CD4-positive, alpha-beta memory T cell (primary cell): ENCODE results near the gene REXO5. TPM values are rescaled to one million over a fixed set of nuclear protein-coding genes. Genes with fewer than 3 reads are reported as not detected.

Experiments used
- CTCF ChIA-PET: fragments of 350-600 bp; sonication (Branson Sonifier 250); formaldehyde crosslinking; loops from one replicate; lab custom pipeline; 2021; ENCODE audit warnings: inconsistent platforms; ENCODE audit not compliant: partially characterized antibody; lab: Charles Lee
- POLR2A ChIA-PET: fragments of 350-600 bp; sonication (Branson Sonifier 250); formaldehyde crosslinking; loops from one replicate; lab custom pipeline; 2021; ENCODE audit not compliant: partially characterized antibody; lab: Charles Lee
- DNase-seq, 5 donors: peaks; one replicate each; pipeline versions ENCODE4 v3.0.0 to v3.0.0-alpha.2; 2020 to 2022; ENCODE audit warnings: mixed read lengths in 1 of 5
- H3K27ac ChIP-seq: one replicate; pipeline ENCODE4 v1.7.0; 2013; ENCODE audit warnings: low read depth, low read length
- H3K27me3 ChIP-seq: 2 replicates; pipeline ENCODE4 v1.7.0; 2013; ENCODE audit warnings: mild to moderate bottlenecking, low read length, moderate library complexity; ENCODE audit not compliant: insufficient read depth
- H3K36me3 ChIP-seq: 2 replicates; pipeline ENCODE4 v1.7.0; 2013; ENCODE audit warnings: mild to moderate bottlenecking, low read length, moderate library complexity; ENCODE audit not compliant: insufficient read depth
- H3K4me1 ChIP-seq: 2 replicates; pipeline ENCODE4 v1.7.0; 2013; ENCODE audit warnings: mild to moderate bottlenecking, low read length, moderate library complexity; ENCODE audit not compliant: insufficient read depth
- H3K4me3 ChIP-seq, 2 donors: one replicate each; pipeline ENCODE4 v1.7.0; 2013; ENCODE audit warnings: low read length in 2 of 2, mild to moderate bottlenecking in 1 of 2
- H3K9me3 ChIP-seq, 2 donors: one replicate each; pipeline ENCODE4 v1.7.0; 2013; ENCODE audit warnings: low read length in 2 of 2, control low read depth in 1 of 2; ENCODE audit not compliant: control insufficient read depth in 1 of 2
- H3K27ac Mint-ChIP-seq, 7 donors: one replicate each; pipeline ENCODE4 v1.8.0; 2020 to 2021; ENCODE audit warnings: mixed read lengths in 7 of 7, mild to moderate bottlenecking in 6 of 7, inconsistent platforms in 3 of 7, moderate library complexity in 3 of 7
- H3K27me3 Mint-ChIP-seq, 2 donors: one replicate each; pipeline ENCODE4 v1.8.0; 2020 to 2021; ENCODE audit warnings: mixed read lengths in 2 of 2
- H3K36me3 Mint-ChIP-seq, 2 donors: one replicate each; pipeline ENCODE4 v1.8.0; 2020 to 2021; ENCODE audit warnings: mixed read lengths in 2 of 2, inconsistent platforms in 1 of 2, mild to moderate bottlenecking in 1 of 2
- H3K4me1 Mint-ChIP-seq, 4 donors: one replicate each; pipeline ENCODE4 v1.8.0; 2020 to 2021; ENCODE audit warnings: mixed read lengths in 4 of 4, mild to moderate bottlenecking in 1 of 4
- H3K4me3 Mint-ChIP-seq, 8 donors: one replicate each; pipeline ENCODE4 v1.8.0; 2020 to 2021; ENCODE audit warnings: mixed read lengths in 8 of 8, mild to moderate bottlenecking in 7 of 8, moderate library complexity in 6 of 8, inconsistent platforms in 3 of 8
- H3K9me3 Mint-ChIP-seq, 8 donors: one replicate each; pipeline ENCODE4 v1.8.0; 2020 to 2021; ENCODE audit warnings: mixed read lengths in 8 of 8, mild to moderate bottlenecking in 5 of 8, inconsistent platforms in 3 of 8, moderate library complexity in 1 of 8
- intact Hi-C: fragments of 100-400 bp; cut with micrococcal nuclease; formaldehyde crosslinking; loops from one replicate; pipeline ENCODE4 v1.15.1; 2023
- polyA plus RNA-seq, 2 donors: library from polyadenylated mRNA; unstranded; fragments of 300-500 nt; fragmentation: Illumina TruSeq; gene quantifications; one replicate each; pipeline ENCODE4 v1.2.3, GENCODE V29; 2021
- total RNA-seq, 2 experiments: library from RNA; stranded (reverse); gene quantifications; one replicate each; pipeline ENCODE4 v1.2.3, GENCODE V29; 2021

The REXO5 gene
- total and polyA plus RNA-seq, 4 experiments from 2014 or later = 0.22 to 1.1 (median 0.46) TPM

- H3K36me3 Mint-ChIP-seq = peaks cover 0 to 3% of the 10 kb centered on the region in 2 donors
- no peak overlapping the region for H3K27ac Mint-ChIP-seq
- DNase-seq = no peak
- Histone ChIP-seq H3K4me1 (no peaks in the 10 kb centered on the region), H3K36me3 (no peaks in the 10 kb centered on the region), H3K4me3 (no peak overlapping the region), H3K27ac (no peak overlapping the region), H3K9me3 (no peaks in the 10 kb centered on the region), H3K27me3 (no peaks in the 10 kb centered on the region)
- no peaks in the 10 kb centered on the region for H3K4me1 Mint-ChIP-seq
- H3K27me3 Mint-ChIP-seq = no peaks in the 10 kb centered on the region
- POLR2A ChIA-PET = no interaction called here
- no peak overlapping the region for H3K4me3 Mint-ChIP-seq
- CTCF ChIA-PET = no interaction called here
- H3K9me3 Mint-ChIP-seq = peaks cover 0 to 2% (median 0%) of the 10 kb centered on the region in 8 donors
- intact Hi-C loops = no loop called here
Observed at GRCh38 chr16:20829536-20829935, 23.2 kb downstream of the REXO5 start.

GRCh38 chr16:20830372-20830771 lies 24.0 kb downstream of the REXO5 start:
- H3K27ac ChIP-seq = no peak overlapping the region
- H3K4me1 Mint-ChIP-seq = no peaks in the 10 kb centered on the region
- DNase-seq = no peak
- peaks cover 0 to 4% of the 10 kb centered on the region in 2 donors for H3K36me3 Mint-ChIP-seq
- H3K27ac Mint-ChIP-seq = no peak overlapping the region
- no peaks in the 10 kb centered on the region for H3K27me3 Mint-ChIP-seq
- no peak overlapping the region for H3K4me3 Mint-ChIP-seq
- H3K9me3 Mint-ChIP-seq = peaks cover 0 to 10% (median 3%) of the 10 kb centered on the region in 8 donors
- ChIA-PET POLR2A (no interaction called here), CTCF (no interaction called here)
- no peaks in the 10 kb centered on the region for H3K27me3 ChIP-seq
- intact Hi-C loops = no loop called here
- H3K36me3 ChIP-seq = no peaks in the 10 kb centered on the region
- no peak overlapping the region for H3K4me3 ChIP-seq
- no peaks in the 10 kb centered on the region for H3K4me1 ChIP-seq
- no peaks in the 10 kb centered on the region for H3K9me3 ChIP-seq

DNA sequence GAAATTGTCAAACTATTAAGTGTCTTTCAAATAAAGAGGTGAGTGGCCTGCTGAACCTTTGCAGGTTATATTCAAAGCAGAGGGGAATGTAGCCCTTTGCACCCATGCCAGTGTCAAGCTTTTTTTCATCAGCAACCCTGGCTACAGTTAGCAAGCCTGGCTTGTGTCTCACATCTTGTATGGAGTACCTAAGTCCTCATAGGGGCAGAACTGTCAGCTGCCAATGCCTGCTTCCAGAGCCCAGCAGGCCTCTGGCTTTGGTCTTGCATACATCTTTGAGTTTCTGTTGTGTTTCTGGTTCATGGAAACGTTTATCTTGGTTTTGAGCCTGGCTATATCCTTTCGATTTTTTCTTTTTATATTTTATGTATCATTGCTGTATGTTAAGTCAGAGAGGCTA lies 26.8 kb downstream of the REXO5 start:
- Mint-ChIP-seq H3K9me3 (peaks cover 0 to 30% (median 13%) of the 10 kb centered on the region in 8 donors), H3K27ac (peak overlapping the region in 1 of 7 donors; percentile 1), H3K4me3 (no peak overlapping the region), H3K4me1 (no peaks in the 10 kb centered on the region), H3K27me3 (no peaks in the 10 kb centered on the region), H3K36me3 (peaks cover 0 to 15% of the 10 kb centered on the region in 2 donors)
- Histone ChIP-seq H3K27ac (no peak overlapping the region), H3K4me1 (no peaks in the 10 kb centered on the region), H3K36me3 (no peaks in the 10 kb centered on the region), H3K4me3 (no peak overlapping the region), H3K9me3 (no peaks in the 10 kb centered on the region), H3K27me3 (no peaks in the 10 kb centered on the region)
- ChIA-PET CTCF (interaction anchor here (0.9 to 1.6 kb wide), 3 partner anchors 14 to 18 kb away, joined by 3 to 5 read pairs (median 4); no protein-coding TSS in a partner anchor), POLR2A (interaction anchor here (0.6 kb wide), 1 partner anchor 122 kb away, joined by 5 read pairs; no protein-coding TSS in a partner anchor)
- intact Hi-C loops = no loop called here
- no peak for DNase-seq

DNA sequence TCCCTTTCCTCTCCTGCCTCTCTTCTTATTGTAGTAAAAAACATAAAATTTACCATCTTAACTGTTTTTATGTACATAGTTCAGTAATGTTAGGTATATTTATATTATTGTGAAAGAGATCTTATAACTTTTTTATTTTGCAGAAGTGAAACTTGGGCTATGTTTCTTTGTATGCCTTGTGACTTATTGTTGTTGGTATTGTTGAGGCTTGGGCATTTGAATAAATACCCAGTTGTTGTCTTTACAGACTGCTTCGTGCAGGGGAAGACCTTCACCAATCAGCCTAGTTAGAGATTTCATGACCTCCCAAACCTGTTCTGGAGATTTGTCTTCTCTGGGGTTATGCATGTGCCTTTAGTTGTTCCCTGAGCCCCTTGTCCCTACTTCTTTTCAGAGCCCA lies 31.9 kb downstream of the REXO5 start:
- CTCF ChIA-PET = interaction anchor here (1.2 kb wide), 1 partner anchor 33 kb away, joined by 3 read pairs; no protein-coding TSS in a partner anchor
- POLR2A ChIA-PET = no interaction called here
- H3K36me3 Mint-ChIP-seq = peaks cover 0 to 18% of the 10 kb centered on the region in 2 donors

GRCh38 chr16:20839504-20839903 lies 33.2 kb downstream of the REXO5 start:
- ChIA-PET CTCF (no interaction called here), POLR2A (no interaction called here)
- peaks cover 0 to 28% (median 13%) of the 10 kb centered on the region in 8 donors for H3K9me3 Mint-ChIP-seq
- H3K36me3 Mint-ChIP-seq = peaks cover 0 to 16% of the 10 kb centered on the region in 2 donors
- H3K27me3 Mint-ChIP-seq = no peaks in the 10 kb centered on the region
- no peak for DNase-seq
- no peak overlapping the region for H3K27ac ChIP-seq
- H3K4me1 ChIP-seq = peaks cover 15% of the 10 kb centered on the region
- no peak overlapping the region for H3K4me3 ChIP-seq
- H3K27ac Mint-ChIP-seq = no peak overlapping the region
- H3K9me3 ChIP-seq = no peaks in the 10 kb centered on the region
- H3K4me1 Mint-ChIP-seq = peaks cover 7 to 14% (median 10%) of the 10 kb centered on the region in 4 donors
- H3K36me3 ChIP-seq = no peaks in the 10 kb centered on the region
- no peaks in the 10 kb centered on the region for H3K27me3 ChIP-seq
- no peak overlapping the region for H3K4me3 Mint-ChIP-seq
- intact Hi-C loops = no loop called here

More for the DNA sequence above, 31.9 kb downstream of the REXO5 start:
- DNase-seq = no peak
- Mint-ChIP-seq H3K4me3 (no peak overlapping the region), H3K9me3 (peaks cover 0 to 30% (median 13%) of the 10 kb centered on the region in 8 donors), H3K27ac (no peak overlapping the region), H3K4me1 (peaks cover 0 to 1% (median 0%) of the 10 kb centered on the region in 4 donors), H3K27me3 (no peaks in the 10 kb centered on the region)
- Histone ChIP-seq H3K4me3 (no peak overlapping the region), H3K27ac (no peak overlapping the region), H3K36me3 (no peaks in the 10 kb centered on the region), H3K9me3 (no peaks in the 10 kb centered on the region), H3K27me3 (no peaks in the 10 kb centered on the region), H3K4me1 (peaks cover 2% of the 10 kb centered on the region)
- intact Hi-C loops = no loop called here

- Histone ChIP-seq H3K4me1 (peaks cover 25% of the 10 kb centered on the region), H3K27ac (no peak overlapping the region), H3K27me3 (no peaks in the 10 kb centered on the region), H3K4me3 (no peak overlapping the region), H3K36me3 (no peaks in the 10 kb centered on the region), H3K9me3 (no peaks in the 10 kb centered on the region)
- intact Hi-C loops = loop anchor here (2.0 kb wide), 1 partner anchor 37 kb away; the partner anchor contains the start of genes ERI2 and REXO5
- peaks cover 15 to 27% (median 19%) of the 10 kb centered on the region in 4 donors for H3K4me1 Mint-ChIP-seq
- ChIA-PET POLR2A (interaction anchor here (0.7 to 1.8 kb wide), 2 partner anchors 37 to 56 kb away, joined by 3 to 4 read pairs; partner anchors contain the start of genes DCUN1D3 and LYRM1), CTCF (interaction anchor here (1.0 to 2.3 kb wide), 2 partner anchors 9 to 31 kb away, joined by 3 to 15 read pairs; no protein-coding TSS in a partner anchor)
- no peaks in the 10 kb centered on the region for H3K9me3 Mint-ChIP-seq
- peak overlapping the region; percentile 22 to 79 (median 56) for H3K27ac Mint-ChIP-seq
- peak overlapping the region; percentile 2 to 80 (median 59) for H3K4me3 Mint-ChIP-seq
- DNase-seq = peak in 4 of 5 donors; percentile 20 to 42 (median 26)
- H3K36me3 Mint-ChIP-seq = no peaks in the 10 kb centered on the region
- H3K27me3 Mint-ChIP-seq = no peaks in the 10 kb centered on the region
Observed at GRCh38 chr16:20844054-20844453, 37.7 kb downstream of the REXO5 start.

GRCh38 chr16:20844588-20844987 lies 38.3 kb downstream of the REXO5 start:
- H3K4me1 ChIP-seq = peaks cover 25% of the 10 kb centered on the region
- peak overlapping the region in 7 of 8 donors; percentile 12 to 80 (median 68) for H3K4me3 Mint-ChIP-seq
- peak overlapping the region; percentile 36 to 89 (median 63) for H3K27ac Mint-ChIP-seq
- peaks cover 15 to 27% (median 19%) of the 10 kb centered on the region in 4 donors for H3K4me1 Mint-ChIP-seq
- no peaks in the 10 kb centered on the region for H3K9me3 Mint-ChIP-seq
- no peaks in the 10 kb centered on the region for H3K36me3 ChIP-seq
- no peak overlapping the region for H3K4me3 ChIP-seq
- no peaks in the 10 kb centered on the region for H3K9me3 ChIP-seq
- intact Hi-C loops = loop anchor here (2.0 kb wide), 1 partner anchor 38 kb away; the partner anchor contains the start of genes ERI2 and REXO5
- no peaks in the 10 kb centered on the region for H3K27me3 ChIP-seq
- CTCF ChIA-PET = interaction anchor here (2.3 kb wide), 1 partner anchor 30 kb away, joined by 15 read pairs; no protein-coding TSS in a partner anchor
- peak overlapping the region; percentile 22 for H3K27ac ChIP-seq
- DNase-seq = peak in 3 of 5 donors; percentile 9 to 40 (median 17)
- POLR2A ChIA-PET = interaction anchor here (1.0 to 1.8 kb wide), 4 partner anchors 30 to 711 kb away, joined by 3 to 6 read pairs (median 4); partner anchors contain the start of genes DCUN1D3 and LYRM1
- H3K27me3 Mint-ChIP-seq = no peaks in the 10 kb centered on the region
- H3K36me3 Mint-ChIP-seq = no peaks in the 10 kb centered on the region
